Activated naive CD4-positive, alpha-beta T cell treated with Interleukin-2 at 50 U/mL for 16 hours (primary cell): ENCODE measurements around the gene RHOBTB1.
"Not testable (repeated sequence)": the region's sequence is repeated elsewhere in the genome, so short reads cannot be mapped to it uniquely, and the experiment has no call there.

Experiments used
- DNase-seq: peaks from one replicate; pipeline ENCODE4 v3.0.0-alpha.2; 2020

RHOBTB1 gene

GRCh38 chr10:60944058-60944909 lies at the start of gene RHOBTB1:
TSS of gene RHOBTB1 (minus strand) at chr10:60944185. CDS start at chr10:60911542, 32,643 bp downstream.
- peak; percentile 17 for DNase-seq

- DNase-seq, result no peak
These were observed 48.7 kb upstream of the RHOBTB1 start for GRCh38 chr10:60992636-60993035.

- no peak for DNase-seq
These were observed 46.7 kb upstream of the RHOBTB1 start for GRCh38 chr10:60990663-60991062.

- no peak for DNase-seq
These were observed 45.5 kb upstream of the RHOBTB1 start for GRCh38 chr10:60989400-60989876.

- DNase-seq, result no peak
These were observed 42.8 kb upstream of the RHOBTB1 start for GRCh38 chr10:60986791-60987190.

- DNase-seq, result no peak
These were observed 42.0 kb upstream of the RHOBTB1 start for GRCh38 chr10:60985951-60986350.

- DNase-seq, result no peak
These were observed 37.0 kb upstream of the RHOBTB1 start for GRCh38 chr10:60980997-60981396.

GRCh38 chr10:60979667-60980104 lies 35.7 kb upstream of the RHOBTB1 start:
- no peak for DNase-seq

GRCh38 chr10:60978287-60979115 lies 34.5 kb upstream of the RHOBTB1 start:
- DNase-seq, result no peak

- no peak for DNase-seq
These were observed 33.5 kb upstream of the RHOBTB1 start for GRCh38 chr10:60977161-60978122.

- DNase-seq, result no peak
These were observed 32.7 kb upstream of the RHOBTB1 start for GRCh38 chr10:60976687-60977086.

GRCh38 chr10:60975716-60976115 lies 31.7 kb upstream of the RHOBTB1 start:
- no peak for DNase-seq

GRCh38 chr10:60974463-60975149 lies 30.6 kb upstream of the RHOBTB1 start:
- DNase-seq, result no peak

- no peak for DNase-seq
These were observed 29.1 kb upstream of the RHOBTB1 start for GRCh38 chr10:60973086-60973485.

- DNase-seq, result not testable (repeated sequence)
These were observed 28.2 kb upstream of the RHOBTB1 start for GRCh38 chr10:60972181-60972580.

GRCh38 chr10:60970526-60970925 lies 26.5 kb upstream of the RHOBTB1 start:
- DNase-seq, result no peak

GRCh38 chr10:60968504-60968903 lies 24.5 kb upstream of the RHOBTB1 start:
- no peak for DNase-seq

- peak; percentile 19 for DNase-seq
These were observed 24.0 kb upstream of the RHOBTB1 start for GRCh38 chr10:60967854-60968484.

GRCh38 chr10:60967260-60967659 lies 23.3 kb upstream of the RHOBTB1 start:
- DNase-seq, result no peak

GRCh38 chr10:60965696-60966095 lies 21.7 kb upstream of the RHOBTB1 start:
- DNase-seq, result no peak
